Testis (tissue), 2 donors: ENCODE measurements around the gene OR52I2.
A peak's percentile ranks its signal among the peaks of the same experiment; 100 is the strongest.

Experiments
- POLR2A ChIP-seq: fragments of 450-650 bp; IDR thresholded peaks from one replicate; pipeline ENCODE4 v1.6.1; 2017; ENCODE audit warnings: antibody characterized with exemption, mild to moderate bottlenecking, moderate library complexity
- TF ChIP-seq, protein P1 (sequence below), 3 experiments: fragments of 450-650 bp in 2 of 3; fragments of 200-600 bp in 1 of 3; sonication (generic) in 1 of 3; IDR thresholded peaks; one replicate each; pipeline ENCODE4 v1.5.1; 2016 to 2019; ENCODE audit warnings: antibody characterized with exemption in 3 of 3, mild to moderate bottlenecking in 2 of 3, moderate library complexity in 1 of 3

DNA sequence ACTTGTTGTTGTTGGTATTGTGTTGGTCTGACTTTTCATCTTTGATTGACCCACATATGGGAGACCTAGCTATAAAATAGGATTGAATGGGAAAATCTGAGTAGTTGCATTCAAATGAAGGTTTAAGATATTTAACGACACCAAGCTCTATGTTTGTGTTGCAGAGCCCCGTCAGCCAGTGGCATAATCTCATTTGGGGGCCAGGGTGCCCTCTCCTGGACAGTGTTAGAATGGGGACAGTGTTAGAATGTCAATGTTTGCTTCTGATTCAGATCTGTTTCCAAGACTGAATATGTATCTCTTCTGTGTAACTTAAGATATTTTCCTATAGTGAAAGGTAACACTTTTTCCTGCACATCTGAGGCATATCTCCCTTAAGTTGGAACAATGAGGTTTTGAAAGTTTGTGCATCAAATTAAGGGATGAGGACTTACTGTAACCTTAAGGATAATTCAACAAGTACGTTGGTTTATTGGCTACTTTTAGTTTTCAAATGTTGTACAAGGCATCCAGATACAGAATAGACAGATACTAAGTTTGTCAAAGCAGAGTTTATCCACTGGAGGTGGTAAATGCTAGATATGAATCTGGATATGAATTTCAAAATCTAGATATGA lies 41.8 kb upstream of the OR52I2 start:
- TF ChIP-seq, protein P1, sequence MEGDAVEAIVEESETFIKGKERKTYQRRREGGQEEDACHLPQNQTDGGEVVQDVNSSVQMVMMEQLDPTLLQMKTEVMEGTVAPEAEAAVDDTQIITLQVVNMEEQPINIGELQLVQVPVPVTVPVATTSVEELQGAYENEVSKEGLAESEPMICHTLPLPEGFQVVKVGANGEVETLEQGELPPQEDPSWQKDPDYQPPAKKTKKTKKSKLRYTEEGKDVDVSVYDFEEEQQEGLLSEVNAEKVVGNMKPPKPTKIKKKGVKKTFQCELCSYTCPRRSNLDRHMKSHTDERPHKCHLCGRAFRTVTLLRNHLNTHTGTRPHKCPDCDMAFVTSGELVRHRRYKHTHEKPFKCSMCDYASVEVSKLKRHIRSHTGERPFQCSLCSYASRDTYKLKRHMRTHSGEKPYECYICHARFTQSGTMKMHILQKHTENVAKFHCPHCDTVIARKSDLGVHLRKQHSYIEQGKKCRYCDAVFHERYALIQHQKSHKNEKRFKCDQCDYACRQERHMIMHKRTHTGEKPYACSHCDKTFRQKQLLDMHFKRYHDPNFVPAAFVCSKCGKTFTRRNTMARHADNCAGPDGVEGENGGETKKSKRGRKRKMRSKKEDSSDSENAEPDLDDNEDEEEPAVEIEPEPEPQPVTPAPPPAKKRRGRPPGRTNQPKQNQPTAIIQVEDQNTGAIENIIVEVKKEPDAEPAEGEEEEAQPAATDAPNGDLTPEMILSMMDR (IDR thresholded peaks at IDR 0.05), result peak; percentile 18 to 73 (median 47)
- no peak for TF ChIP-seq POLR2A
